GM21825 (cell line): ENCODE measurements around the gene PLCG1.
A peak's percentile ranks its signal among the peaks of the same experiment; 100 is the strongest.
"Not testable (repeated sequence)": the region's sequence is repeated elsewhere in the genome, so short reads cannot be mapped to it uniquely, and the experiment has no call there.

Experiments used
- ATAC-seq: cut with Tn5 transposase; IDR thresholded peaks from one replicate; pipeline ENCODE4 v1.9.1; 2021; ENCODE audit warnings: mild to moderate bottlenecking, moderate library complexity; ENCODE audit not compliant: unreplicated experiment

The PLCG1 gene

GRCh38 chr20:41136680-41137613 lies at the start of gene PLCG1:
PLCG1 (plus strand) TSS chr20:41137543; CDS start chr20:41137642, 99 bp downstream.
- peak; percentile 52 for ATAC-seq

DNA sequence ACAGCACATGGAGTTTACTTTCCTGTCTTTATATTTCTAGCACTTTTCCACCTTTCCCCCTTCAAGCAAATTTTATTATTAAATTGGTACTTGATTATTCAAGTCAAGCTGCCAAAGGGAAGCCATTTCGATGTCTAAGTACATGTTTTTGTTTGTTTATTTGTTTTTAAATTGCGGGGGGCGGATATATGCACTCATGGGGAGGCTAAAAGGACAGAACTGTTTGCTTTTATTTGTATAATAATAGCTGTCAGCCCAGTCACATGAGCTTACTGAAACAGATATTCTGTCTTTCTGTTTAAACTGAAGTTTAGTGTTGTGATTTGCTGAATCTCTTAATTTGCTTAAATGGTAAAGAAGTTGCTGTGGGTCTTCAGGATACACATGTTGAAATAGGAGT lies 49.6 kb upstream of the PLCG1 start:
- ATAC-seq, result no peak

DNA sequence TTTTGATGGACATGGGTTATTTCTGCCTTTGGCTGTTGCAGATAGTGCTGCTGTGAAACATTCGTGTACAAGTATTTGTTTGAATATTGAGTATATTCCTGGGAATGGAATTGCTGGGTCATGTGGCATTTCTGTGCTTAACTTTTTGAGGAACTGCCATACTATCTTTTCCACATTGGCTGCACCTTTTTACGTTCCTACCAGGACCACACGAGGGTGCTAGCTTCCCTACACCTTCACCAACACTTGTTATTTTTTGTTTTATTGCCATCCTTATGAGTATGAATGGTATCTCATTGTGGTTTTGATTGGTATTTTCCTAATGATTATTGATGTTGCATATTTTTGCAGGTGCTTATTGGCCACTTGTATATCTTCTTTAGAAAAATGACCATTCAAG lies 47.8 kb upstream of the PLCG1 start:
- no peak for ATAC-seq

- ATAC-seq, result no peak
Observed at GRCh38 chr20:41091927-41092326, 45.4 kb upstream of the PLCG1 start.

GRCh38 chr20:41094353-41095055 lies 42.8 kb upstream of the PLCG1 start:
- ATAC-seq, result no peak

DNA sequence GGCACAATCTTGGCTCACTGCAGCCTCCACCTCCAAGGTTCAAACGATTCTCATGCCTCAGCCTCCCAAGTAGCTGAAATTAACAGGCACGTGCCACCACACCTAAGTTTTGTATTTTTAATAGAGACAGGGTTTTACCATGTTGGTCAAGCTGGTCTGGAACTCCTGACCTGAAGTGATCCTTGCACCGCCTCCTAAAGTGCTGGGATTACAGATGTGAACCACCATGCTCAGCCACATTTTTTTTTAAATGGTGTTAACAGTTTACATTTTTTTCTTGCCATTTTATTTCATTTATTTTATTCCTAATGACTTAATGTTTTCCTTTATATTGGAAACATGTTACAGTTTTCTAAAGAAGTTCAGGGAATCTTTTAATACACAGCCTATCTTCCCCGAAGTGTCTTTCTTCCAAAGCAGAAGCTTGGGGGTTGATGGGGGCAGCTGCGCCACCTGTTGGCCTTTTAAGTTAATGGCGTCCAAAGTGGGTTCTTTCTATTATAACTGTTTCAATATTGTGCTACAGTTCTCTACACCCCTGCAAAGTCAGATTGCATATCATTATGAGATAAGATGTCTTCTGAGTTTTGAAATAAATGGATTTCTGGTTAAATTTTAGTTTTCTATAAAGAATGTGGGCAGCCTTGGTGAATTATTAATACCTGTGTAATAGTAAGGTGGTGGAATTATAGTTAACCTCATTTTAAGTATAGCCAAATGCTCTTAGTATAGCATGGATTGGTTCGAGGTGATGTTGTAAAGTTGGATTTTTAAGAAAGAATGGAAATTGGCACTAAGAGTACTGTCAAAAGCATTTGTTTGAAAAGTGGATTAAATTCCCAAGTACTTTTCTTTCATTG lies 42.0 kb upstream of the PLCG1 start:
- no peak for ATAC-seq

GRCh38 chr20:41098703-41099250 lies 38.6 kb upstream of the PLCG1 start:
- no peak for ATAC-seq

- ATAC-seq, result no peak
Observed at GRCh38 chr20:41100001-41100480, 37.3 kb upstream of the PLCG1 start.

- ATAC-seq, result no peak
Observed at GRCh38 chr20:41101660-41102059, 35.7 kb upstream of the PLCG1 start.

GRCh38 chr20:41108531-41108930 lies 28.8 kb upstream of the PLCG1 start:
- ATAC-seq, result no peak

GRCh38 chr20:41110012-41110411 lies 27.3 kb upstream of the PLCG1 start:
- ATAC-seq, result no peak

- ATAC-seq, result no peak
Observed at GRCh38 chr20:41110930-41111577, 26.3 kb upstream of the PLCG1 start.

- ATAC-seq, result no peak
Observed at GRCh38 chr20:41111578-41111951, 25.8 kb upstream of the PLCG1 start.

DNA sequence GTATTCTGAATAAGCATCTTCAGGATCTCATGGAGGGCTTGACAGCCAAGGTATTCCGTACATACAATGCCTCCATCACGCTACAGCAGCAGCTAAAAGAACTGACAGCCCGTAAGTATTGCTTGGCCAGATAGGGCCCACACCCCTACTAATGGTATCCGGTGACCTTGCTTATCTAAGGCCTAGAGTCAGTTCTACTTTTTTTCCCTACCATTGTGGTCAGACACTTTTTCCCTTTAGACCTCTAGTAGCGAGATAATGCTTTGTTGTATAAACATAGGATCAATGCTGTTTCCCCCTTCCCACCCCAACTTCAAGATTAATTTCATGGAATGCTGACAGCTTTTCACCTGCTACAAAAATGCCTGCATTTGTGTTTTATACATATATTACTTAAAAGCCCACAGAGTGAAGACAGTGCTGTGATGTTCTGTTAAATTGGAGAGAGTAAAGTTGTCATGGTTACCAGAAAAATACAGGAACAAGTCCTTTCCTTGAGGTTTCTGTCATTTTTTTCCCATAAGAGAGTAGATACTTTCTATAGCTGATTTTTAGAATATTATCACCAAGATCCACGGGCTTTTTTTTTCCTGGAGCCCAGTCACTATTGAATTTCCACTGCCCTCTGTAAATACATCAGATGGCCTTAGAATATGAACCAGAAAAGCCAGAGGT lies 20.9 kb upstream of the PLCG1 start:
- no peak for ATAC-seq

DNA sequence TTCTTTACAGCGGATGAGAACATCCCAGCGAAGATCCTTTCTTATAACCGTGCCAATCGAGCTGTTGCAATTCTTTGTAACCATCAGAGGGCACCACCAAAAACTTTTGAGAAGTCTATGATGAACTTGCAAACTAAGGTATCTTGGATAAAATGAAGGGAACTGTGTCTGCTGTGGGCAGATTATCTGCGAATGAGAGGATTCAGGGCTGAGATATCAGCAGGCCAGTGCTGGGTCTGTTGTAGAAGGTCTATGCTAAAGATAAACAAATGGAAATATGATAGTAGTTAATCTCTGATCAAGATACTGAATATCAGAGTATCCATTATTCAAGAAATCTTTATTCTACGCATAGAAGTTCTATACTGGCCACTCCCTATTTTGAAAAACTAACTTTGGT lies 19.2 kb upstream of the PLCG1 start:
- not testable (repeated sequence) for ATAC-seq

DNA sequence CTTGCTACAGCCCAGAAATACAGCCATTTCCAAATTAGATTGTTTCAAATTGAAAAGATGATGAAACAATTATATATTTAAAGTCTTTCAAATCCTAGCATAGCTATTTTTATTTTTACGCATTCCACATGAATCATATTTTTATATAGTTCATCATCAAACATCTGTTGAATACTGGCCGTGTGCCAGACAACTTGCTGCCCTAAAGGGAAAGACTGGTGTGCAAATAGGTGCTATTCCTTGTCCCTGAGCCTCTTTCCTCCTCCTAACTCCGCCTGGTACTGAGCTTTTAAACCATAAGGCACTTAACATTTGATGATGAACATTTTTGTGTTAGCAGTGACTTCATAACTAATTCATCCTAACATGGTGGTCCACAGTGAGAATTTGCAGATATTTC lies 18.7 kb upstream of the PLCG1 start:
- no peak for ATAC-seq

GRCh38 chr20:41119614-41120561 lies 17.5 kb upstream of the PLCG1 start:
- ATAC-seq, result no peak

DNA sequence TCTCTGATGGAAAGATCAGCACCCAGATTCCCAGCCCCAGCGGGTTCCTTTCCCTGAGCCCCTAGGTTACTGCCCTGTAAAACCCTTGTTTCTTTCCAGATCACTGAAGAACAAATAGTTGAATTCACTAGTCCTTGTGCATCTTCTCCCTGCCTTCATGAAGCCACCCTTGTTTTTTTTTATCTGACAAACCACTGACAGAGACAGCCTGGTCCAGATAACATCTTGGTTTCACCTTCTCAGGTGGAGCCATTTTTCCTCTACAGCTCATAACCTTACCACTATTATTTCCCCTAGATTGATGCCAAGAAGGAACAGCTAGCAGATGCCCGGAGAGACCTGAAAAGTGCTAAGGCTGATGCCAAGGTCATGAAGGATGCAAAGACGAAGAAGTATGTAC lies 15.9 kb upstream of the PLCG1 start:
- ATAC-seq, result no peak

GRCh38 chr20:41123631-41124030 lies 13.7 kb upstream of the PLCG1 start:
- ATAC-seq, result no peak
